A549 (cell line): ENCODE results near the gene PERM1. TPM values are rescaled to one million over a fixed set of nuclear protein-coding genes. Genes with fewer than 3 reads are reported as not detected.
"Not testable (repeated sequence)": the region's sequence is repeated elsewhere in the genome, so short reads cannot be mapped to it uniquely, and the experiment has no call there.

ENCODE experiments used
- ATAC-seq, 2 experiments: fragments of 200-7000 bp in 1 of 2; fragments of >200 bp in 1 of 2; cut with Nextera tagmentation in 1 of 2; cut with Tn5 transposase in 1 of 2; 3 replicates each; pipeline versions ENCODE4 v1.8.0 to v1.9.1; 2018 to 2020; ENCODE audit warnings: mild to moderate bottlenecking in 1 of 2, moderate library complexity in 1 of 2
- CTCF ChIA-PET: fragments of 300-600 bp; sonication (Branson Sonifier 250); formaldehyde crosslinking; extraction: SDS; loops from one replicate; lab custom pipeline; 2021; ENCODE audit warnings: antibody characterized with exemption, inconsistent platforms; lab: Yijun Ruan, JAX
- POLR2A ChIA-PET: fragments of 350-600 bp; formaldehyde crosslinking; extraction: SDS; loops from one replicate; lab custom pipeline; 2021; ENCODE audit warnings: antibody characterized with exemption, inconsistent platforms; lab: Yijun Ruan, JAX
- DNase-seq, 2 experiments: peaks; one replicate each; pipeline versions ENCODE4 v3.0.0 to v3.0.0-alpha.2; 2011 to 2016; ENCODE audit warnings: low read depth in 1 of 2, low spot score in 1 of 2
- FAIRE-seq: peaks from 2 replicates; lab custom pipeline; 2011; peaks lifted over from hg19 to GRCh38; lab: Jason Lieb, UNC
- H3K27ac ChIP-seq, 2 experiments: fragments of >200 bp; sonication (Bioruptor Twin); formaldehyde crosslinking; 3 replicates each; pipeline ENCODE4 v1.5.1; 2016 to 2017
- H3K4me1 ChIP-seq: fragments of >200 bp; sonication (Bioruptor Twin); formaldehyde crosslinking; 3 replicates; pipeline ENCODE4 v1.6.1; 2016
- H3K4me2 ChIP-seq: fragments of >200 bp; sonication (Bioruptor Twin); formaldehyde crosslinking; 3 replicates; pipeline ENCODE4 v1.6.1; 2016
- H3K4me3 ChIP-seq: fragments of >200 bp; sonication (Bioruptor Twin); formaldehyde crosslinking; 3 replicates; pipeline ENCODE4 v1.5.1; 2016
- H3K9me3 ChIP-seq: fragments of >200 bp; sonication (Bioruptor Twin); formaldehyde crosslinking; 3 replicates; pipeline ENCODE4 v1.6.1; 2016
- E2F6 ChIP-seq: IDR thresholded peaks from 2 replicates; pipeline ENCODE4 v1.6.1; 2012; ENCODE audit warnings: low read depth, borderline replicate concordance
- EP300 ChIP-seq, 2 experiments: fragments of >200 bp; sonication (Bioruptor Twin); formaldehyde crosslinking; IDR thresholded peaks; 2 replicates in 1 of 2; 3 replicates in 1 of 2; pipeline ENCODE4 v1.6.1; 2016 to 2017
- GATA3 ChIP-seq: IDR thresholded peaks from 2 replicates; pipeline ENCODE4 v1.6.1; 2012; ENCODE audit warnings: borderline replicate concordance
- HDAC2 ChIP-seq: fragments of 200-600 bp; sonication (generic); IDR thresholded peaks from 2 replicates; pipeline ENCODE4 v1.6.1; 2016
- HOXA7 ChIP-seq: fragments of 250-450 bp; sonication (Bioruptor Pico); IDR thresholded peaks from 2 replicates; pipeline ENCODE4 v1.5.0; 2020; ENCODE audit warnings: mild to moderate bottlenecking, moderate library complexity
- JUN ChIP-seq, 2 experiments: fragments of >200 bp; sonication (Bioruptor Twin); formaldehyde crosslinking; IDR thresholded peaks; 2 replicates in 1 of 2; 3 replicates in 1 of 2; pipeline ENCODE4 v1.6.1; 2016 to 2017
- NR3C1 ChIP-seq: fragments of >200 bp; sonication (Bioruptor Twin); formaldehyde crosslinking; IDR thresholded peaks from 3 replicates; pipeline ENCODE4 v1.6.1; 2017
- PBX3 ChIP-seq: IDR thresholded peaks from 2 replicates; pipeline ENCODE4 v1.6.1; 2012
- RAD21 ChIP-seq, 2 experiments: fragments of >200 bp in 1 of 2; sonication (Bioruptor Twin) in 1 of 2; formaldehyde crosslinking in 1 of 2; IDR thresholded peaks in 1 of 2; conservative IDR thresholded peaks in 1 of 2; 2 replicates in 1 of 2; 3 replicates in 1 of 2; pipeline ENCODE4 v1.6.1; 2012 to 2018; ENCODE audit warnings: inconsistent platforms in 1 of 2
- RARB ChIP-seq: fragments of 250-450 bp; sonication (Bioruptor Pico); IDR thresholded peaks from 2 replicates; pipeline ENCODE4 v1.8.0; 2021; ENCODE audit warnings: mild to moderate bottlenecking, moderate library complexity
- RNF2 ChIP-seq: fragments of 200-600 bp; sonication (generic); IDR thresholded peaks from 2 replicates; pipeline ENCODE4 v1.6.1; 2016; ENCODE audit warnings: low read depth, mild to moderate bottlenecking, antibody characterized with exemption, moderate library complexity, borderline replicate concordance
- SMC3 ChIP-seq: fragments of >200 bp; sonication (Bioruptor Twin); formaldehyde crosslinking; IDR thresholded peaks from 3 replicates; pipeline ENCODE4 v1.6.1; 2018; ENCODE audit warnings: inconsistent platforms
- ZFP36 ChIP-seq: fragments of 450-650 bp; IDR thresholded peaks from 2 replicates; pipeline ENCODE4 v1.6.1; 2014; ENCODE audit warnings: borderline replicate concordance; ENCODE audit not compliant: partially characterized antibody
- WGBS: methylation state at CpG from one replicate; pipeline ENCODE4 v1.1.6; 2017; ENCODE audit errors: missing lambda C conversion rate; 5-methylcytosine and 5-hydroxymethylcytosine counted together
- polyA plus RNA-seq, 4 experiments: library from polyadenylated mRNA; depleted of rRNA in 3 of 4; stranded (reverse); fragments of >200 nt; fragmentation: RNase III in 1 of 4; extraction: RNeasy Plus Mini Kit Qiagen cat#74134 plus additional on column Dnase treatment in 1 of 4; gene quantifications; 2 replicates in 3 of 4; 3 replicates in 1 of 4; pipeline ENCODE4 v1.2.3, GENCODE V29; 2011 to 2017
- TF ChIP-seq, protein P1 (sequence below): IDR thresholded peaks from 2 replicates; pipeline ENCODE4 v1.6.1; 2012
- TF ChIP-seq, protein P2 (sequence below): fragments of >200 bp; sonication (Bioruptor Twin); formaldehyde crosslinking; IDR thresholded peaks from 3 replicates; pipeline ENCODE4 v1.6.1; 2016

Gene PERM1
- polyA plus RNA-seq, 2 of the 4 experiments (the other 2 are of a cell fraction): 0.30 TPM; not detected in 1

DNA sequence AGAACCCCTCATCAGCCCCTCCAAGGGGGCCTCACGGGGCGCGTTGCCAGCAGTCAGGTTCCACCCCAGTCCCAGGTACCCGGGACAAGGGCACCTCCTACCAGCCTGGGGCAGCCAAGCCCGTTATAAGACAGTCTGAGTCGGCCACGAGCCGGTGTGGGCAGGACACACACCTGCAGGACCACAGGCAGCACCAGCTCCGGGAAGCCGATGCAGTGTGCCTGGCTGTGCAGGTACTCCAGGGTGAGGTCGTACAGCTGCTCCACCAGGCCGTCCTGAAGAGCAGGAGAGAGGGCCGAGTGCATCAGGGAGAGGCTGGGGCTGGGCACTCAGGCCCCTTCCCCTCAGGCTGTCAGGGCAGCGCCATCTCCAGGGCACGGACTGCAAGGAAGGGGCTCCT is 33.9 kb downstream of the PERM1 start:
- CTCF ChIA-PET: interaction anchor here (2.1 kb wide), 1 partner anchor 11 kb away, joined by 4 read pairs; the partner anchor contains the start of gene NOC2L
- no peak overlapping the region for H3K4me3 ChIP-seq
- 0 out of 6 replicates have a peak overlapping the region, but pooled peaks of 1 of the 2 experiments have one; percentile 26 for H3K27ac ChIP-seq
- peaks cover 31% of the 10 kb centered on the region for H3K4me1 ChIP-seq
- TF ChIP-seq RNF2: no peak
- no peak for TF ChIP-seq RARB (CRISPR knock-in tag)
- TF ChIP-seq SMC3: no peak
- no peak for TF ChIP-seq HOXA7 (CRISPR knock-in tag)
- FAIRE-seq (no peak), DNase-seq (no peak), ATAC-seq (no peak)
- POLR2A ChIA-PET: no interaction called here
- H3K4me2 ChIP-seq: no peak overlapping the region
- WGBS: 95% methylated on average over 4 of the region's 15 CpGs
- H3K9me3 ChIP-seq: no peaks in the 10 kb centered on the region

DNA sequence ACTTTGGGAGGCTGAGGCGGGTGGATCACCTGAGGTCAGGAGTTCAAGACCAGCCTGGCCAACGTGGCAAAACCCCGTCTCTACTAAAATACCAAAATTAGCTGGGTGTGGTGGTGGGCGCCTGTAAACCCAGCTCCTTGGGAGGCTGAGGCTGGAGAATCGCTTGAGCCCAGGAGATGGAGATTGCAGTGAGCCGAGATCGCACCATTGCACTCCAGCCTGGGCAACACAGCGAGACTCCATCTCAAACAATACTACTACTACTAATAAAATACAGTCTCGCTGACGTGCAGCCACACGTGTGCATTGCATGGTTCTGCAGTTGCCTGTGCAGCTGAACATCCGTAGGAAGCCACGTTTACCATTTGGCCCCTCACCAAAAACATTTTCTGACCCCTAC is 35.1 kb downstream of the PERM1 start:
- H3K4me3 ChIP-seq, H3K27ac ChIP-seq, ATAC-seq, H3K9me3 ChIP-seq, H3K4me2 ChIP-seq, POLR2A ChIA-PET, DNase-seq, FAIRE-seq: not testable (repeated sequence)
- WGBS: 93% methylated on average over 13 of the region's 13 CpGs
- CTCF ChIA-PET: interaction anchor here (0.8 to 1.7 kb wide), 3 partner anchors 35 to 41 kb away, joined by 3 to 8 read pairs (median 3); no protein-coding TSS in a partner anchor
- H3K4me1 ChIP-seq: peaks cover 36% of the 10 kb centered on the region

GRCh38 chr1:945688-946556 is 36.0 kb downstream of the PERM1 start:
- no peak overlapping the region; the same call in 2 of the 3 replicates for H3K4me2 ChIP-seq
- no peak for FAIRE-seq
- TF ChIP-seq JUN (IDR thresholded peaks at IDR 0.05) (peak in 1 of 2 experiments; percentile 0; a peak in 1 of 5 replicates), HDAC2 (no peak)
- 91% methylated on average over 11 of the region's 29 CpGs for WGBS
- ChIA-PET CTCF (interaction anchor here (0.8 to 8.1 kb wide), 4 partner anchors 17 to 40 kb away, joined by 3 to 84 read pairs (median 6); no protein-coding TSS in a partner anchor), POLR2A (interaction anchor here (1.2 kb wide), 1 partner anchor 13 kb away, joined by 3 read pairs; the partner anchor contains the start of gene NOC2L)
- DNase-seq: no peak
- H3K4me1 ChIP-seq: peaks cover 41% of the 10 kb centered on the region
- H3K4me3 ChIP-seq: no peak overlapping the region
- peak overlapping the region; percentile 100; a peak in 5 of 6 replicates for H3K27ac ChIP-seq
- no peaks in the 10 kb centered on the region for H3K9me3 ChIP-seq
- ATAC-seq: no peak

- peak overlapping the region; percentile 100 for H3K27ac ChIP-seq
- DNase-seq (peak in 1 of 2 experiments; percentile 78), FAIRE-seq (no peak), ATAC-seq (peak in 1 of 2 experiments; percentile 7; a peak in 3 of 6 replicates)
- no peaks in the 10 kb centered on the region for H3K9me3 ChIP-seq
- TF ChIP-seq, protein P1, sequence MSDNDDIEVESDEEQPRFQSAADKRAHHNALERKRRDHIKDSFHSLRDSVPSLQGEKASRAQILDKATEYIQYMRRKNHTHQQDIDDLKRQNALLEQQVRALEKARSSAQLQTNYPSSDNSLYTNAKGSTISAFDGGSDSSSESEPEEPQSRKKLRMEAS: peak; percentile 58; the same call in 1 of the 2 replicates
- TF ChIP-seq, protein P2, sequence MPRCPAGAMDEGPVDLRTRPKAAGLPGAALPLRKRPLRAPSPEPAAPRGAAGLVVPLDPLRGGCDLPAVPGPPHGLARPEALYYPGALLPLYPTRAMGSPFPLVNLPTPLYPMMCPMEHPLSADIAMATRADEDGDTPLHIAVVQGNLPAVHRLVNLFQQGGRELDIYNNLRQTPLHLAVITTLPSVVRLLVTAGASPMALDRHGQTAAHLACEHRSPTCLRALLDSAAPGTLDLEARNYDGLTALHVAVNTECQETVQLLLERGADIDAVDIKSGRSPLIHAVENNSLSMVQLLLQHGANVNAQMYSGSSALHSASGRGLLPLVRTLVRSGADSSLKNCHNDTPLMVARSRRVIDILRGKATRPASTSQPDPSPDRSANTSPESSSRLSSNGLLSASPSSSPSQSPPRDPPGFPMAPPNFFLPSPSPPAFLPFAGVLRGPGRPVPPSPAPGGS: peak; percentile 38; the same call in 1 of the 3 replicates
- TF ChIP-seq NR3C1: no peak
- TF ChIP-seq E2F6: peak; percentile 57; the same call in 1 of the 2 replicates
- TF ChIP-seq RAD21 (conservative IDR thresholded peaks at IDR 0.05 in 1 of 2, IDR thresholded peaks at IDR 0.05 in 1 of 2): no peak
- peak in 1 of 2 experiments; percentile 59; a peak in 1 of 5 replicates for TF ChIP-seq EP300 (IDR thresholded peaks at IDR 0.05)
- peak; percentile 13; the same call in 1 of the 2 replicates for TF ChIP-seq GATA3
- no peak for TF ChIP-seq ZFP36
- TF ChIP-seq JUN (IDR thresholded peaks at IDR 0.05): peak; percentile 73 to 76; a peak in 4 of 5 replicates
- peak; percentile 35 for TF ChIP-seq PBX3
- ChIA-PET CTCF (interaction anchor here (0.8 to 8.1 kb wide), 3 partner anchors 10 to 38 kb away, joined by 3 to 84 read pairs (median 6); no protein-coding TSS in a partner anchor), POLR2A (interaction anchor here (1.2 to 1.8 kb wide), 2 partner anchors 14 to 32 kb away, joined by 3 to 7 read pairs; partner anchors contain the start of gene NOC2L)
- 28% methylated on average over 20 of the region's 28 CpGs for WGBS
- H3K4me3 ChIP-seq: peak overlapping the region; percentile 71; the same call in 2 of the 3 replicates
- peak overlapping the region; percentile 100 for H3K4me2 ChIP-seq
- peaks cover 49% of the 10 kb centered on the region for H3K4me1 ChIP-seq
These were observed 37.3 kb downstream of the PERM1 start for GRCh38 chr1:944341-945325.
